Measurements from ENCODE around the gene C8G. TPM values are rescaled to one million over a fixed set of nuclear protein-coding genes. Genes with fewer than 3 reads are reported as not detected.

Gene C8G
- polyA plus RNA-seq, 1 donor: 0.42 TPM

- DNase-seq: no peak
Observed at GRCh38 chr9:136920734-136921231, 24.3 kb upstream of the C8G start.

- DNase-seq: no peak
Observed at GRCh38 chr9:136921307-136921706, 23.7 kb upstream of the C8G start.

GRCh38 chr9:136921718-136922117 lies 23.3 kb upstream of the C8G start:
- no peak for DNase-seq

GRCh38 chr9:136922540-136922939 lies 22.5 kb upstream of the C8G start:
- DNase-seq: no peak

- no peak for DNase-seq
Observed at GRCh38 chr9:136923881-136924280, 21.2 kb upstream of the C8G start.

GRCh38 chr9:136925414-136926153 lies 19.5 kb upstream of the C8G start:
- no peak for DNase-seq

GRCh38 chr9:136926154-136926704 lies 18.8 kb upstream of the C8G start:
- DNase-seq: no peak

- DNase-seq: no peak
Observed at GRCh38 chr9:136926749-136927148, 18.3 kb upstream of the C8G start.

- no peak for DNase-seq
Observed at GRCh38 chr9:136927343-136928271, 17.4 kb upstream of the C8G start.

- no peak for DNase-seq
Observed at GRCh38 chr9:136928591-136928990, 16.5 kb upstream of the C8G start.

- DNase-seq: no peak
Observed at GRCh38 chr9:136930014-136930413, 15.0 kb upstream of the C8G start.

- no peak for DNase-seq
Observed at GRCh38 chr9:136931611-136932130, 13.4 kb upstream of the C8G start.

- DNase-seq: no peak
Observed at GRCh38 chr9:136934277-136934676, 10.8 kb upstream of the C8G start.

- DNase-seq: no peak
Observed at GRCh38 chr9:136935651-136936050, 9.4 kb upstream of the C8G start.

- DNase-seq: no peak
Observed at GRCh38 chr9:136936645-136937170, 8.3 kb upstream of the C8G start.

GRCh38 chr9:136937186-136938001 lies 7.6 kb upstream of the C8G start:
- no peak for DNase-seq

GRCh38 chr9:136939431-136939995 lies 5.5 kb upstream of the C8G start:
- no peak for DNase-seq

- no peak for DNase-seq
Observed at GRCh38 chr9:136939996-136940525, 5.0 kb upstream of the C8G start.

- no peak for DNase-seq
Observed at GRCh38 chr9:136940526-136941230, 4.4 kb upstream of the C8G start.

Data from left kidney (tissue), 2 donors.